Osteocyte (in vitro differentiated cells): ENCODE data around the gene CHTF8. TPM values are rescaled to one million over a fixed set of nuclear protein-coding genes. Genes with fewer than 3 reads are reported as not detected.
"Not testable (repeated sequence)": the region's sequence is repeated elsewhere in the genome, so short reads cannot be mapped to it uniquely, and the experiment has no call there.

Experiments used
- DNase-seq: peaks from one replicate; pipeline ENCODE4 v3.0.0; 2021; ENCODE audit warnings: mixed read lengths; ENCODE audit not compliant: unreplicated experiment; ENCODE audit errors: extremely low spot score
- H3K27ac Mint-ChIP-seq: one replicate; pipeline ENCODE4 v1.8.0; 2021; ENCODE audit warnings: mild to moderate bottlenecking, mixed read lengths; ENCODE audit not compliant: unreplicated experiment
- H3K27me3 Mint-ChIP-seq: one replicate; pipeline ENCODE4 v1.8.0; 2021; ENCODE audit warnings: mixed read lengths; ENCODE audit not compliant: unreplicated experiment
- H3K36me3 Mint-ChIP-seq: one replicate; pipeline ENCODE4 v1.8.0; 2021; ENCODE audit warnings: mixed read lengths; ENCODE audit not compliant: unreplicated experiment
- H3K4me1 Mint-ChIP-seq: one replicate; pipeline ENCODE4 v1.8.0; 2021; ENCODE audit warnings: mixed read lengths; ENCODE audit not compliant: unreplicated experiment
- H3K4me3 Mint-ChIP-seq: one replicate; pipeline ENCODE4 v1.8.0; 2021; ENCODE audit warnings: mild to moderate bottlenecking, moderate library complexity, mixed read lengths; ENCODE audit not compliant: unreplicated experiment
- H3K9me3 Mint-ChIP-seq: one replicate; pipeline ENCODE4 v1.8.0; 2021; ENCODE audit warnings: mixed read lengths; ENCODE audit not compliant: unreplicated experiment
- CTCF ChIP-seq: fragments of 200-600 bp; sonication (generic); IDR thresholded peaks from 2 replicates; pipeline ENCODE4 v1.5.0; 2021; ENCODE audit warnings: antibody characterized with exemption, mild to moderate bottlenecking, moderate library complexity
- total RNA-seq: library from RNA; stranded (reverse); gene quantifications from 2 replicates; pipeline ENCODE4 v1.2.1, GENCODE V29; 2021

Gene CHTF8
- total RNA-seq, 1 donor from 2014 or later: 88.0 TPM

- H3K4me3 Mint-ChIP-seq: no peak overlapping the region
- no peaks in the 10 kb centered on the region for H3K27me3 Mint-ChIP-seq
- peaks cover 45% of the 10 kb centered on the region for H3K36me3 Mint-ChIP-seq
- TF ChIP-seq CTCF: no peak
- DNase-seq: no peak
- no peaks in the 10 kb centered on the region for H3K9me3 Mint-ChIP-seq
- H3K27ac Mint-ChIP-seq: peak overlapping the region; percentile 12
- peaks cover 13% of the 10 kb centered on the region for H3K4me1 Mint-ChIP-seq
These were observed 33.9 kb upstream of the CHTF8 start for GRCh38 chr16:69166221-69166833.

GRCh38 chr16:69165584-69165983 is 33.2 kb upstream of the CHTF8 start:
- DNase-seq: no peak
- Mint-ChIP-seq H3K27me3 (no peaks in the 10 kb centered on the region), H3K36me3 (peaks cover 46% of the 10 kb centered on the region), H3K27ac (no peak overlapping the region), H3K9me3 (no peaks in the 10 kb centered on the region), H3K4me1 (peaks cover 7% of the 10 kb centered on the region), H3K4me3 (no peak overlapping the region)
- no peak for TF ChIP-seq CTCF

GRCh38 chr16:69160192-69160591 is 27.8 kb upstream of the CHTF8 start:
- DNase-seq: no peak
- H3K36me3 Mint-ChIP-seq: peaks cover 48% of the 10 kb centered on the region
- H3K27me3 Mint-ChIP-seq: no peaks in the 10 kb centered on the region
- no peak overlapping the region for H3K27ac Mint-ChIP-seq
- no peaks in the 10 kb centered on the region for H3K9me3 Mint-ChIP-seq
- H3K4me3 Mint-ChIP-seq: no peak overlapping the region
- no peaks in the 10 kb centered on the region for H3K4me1 Mint-ChIP-seq
- no peak for TF ChIP-seq CTCF

DNA sequence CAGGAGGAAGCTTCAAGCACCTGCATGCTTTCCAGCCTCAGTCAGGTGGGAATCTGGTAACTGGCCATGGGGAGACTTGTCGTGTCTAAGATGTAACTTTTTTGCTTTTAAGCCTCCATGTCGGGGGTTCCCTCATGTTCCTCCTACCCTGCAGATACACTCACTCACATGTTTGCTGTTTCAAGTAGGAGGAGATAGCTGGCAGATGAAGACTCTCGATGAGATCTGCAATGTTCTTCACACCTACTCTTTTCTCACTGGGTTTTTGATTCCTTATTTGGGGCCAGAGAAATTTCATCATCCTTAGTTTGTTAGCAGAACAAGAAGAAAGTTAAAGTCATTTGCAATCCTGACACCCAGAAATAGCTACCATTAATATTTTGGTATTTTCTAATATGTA is 24.8 kb upstream of the CHTF8 start:
- Mint-ChIP-seq H3K4me3 (no peak overlapping the region), H3K36me3 (peaks cover 46% of the 10 kb centered on the region), H3K27ac (no peak overlapping the region), H3K27me3 (no peaks in the 10 kb centered on the region), H3K9me3 (no peaks in the 10 kb centered on the region), H3K4me1 (no peaks in the 10 kb centered on the region)
- TF ChIP-seq CTCF: no peak
- no peak for DNase-seq

DNA sequence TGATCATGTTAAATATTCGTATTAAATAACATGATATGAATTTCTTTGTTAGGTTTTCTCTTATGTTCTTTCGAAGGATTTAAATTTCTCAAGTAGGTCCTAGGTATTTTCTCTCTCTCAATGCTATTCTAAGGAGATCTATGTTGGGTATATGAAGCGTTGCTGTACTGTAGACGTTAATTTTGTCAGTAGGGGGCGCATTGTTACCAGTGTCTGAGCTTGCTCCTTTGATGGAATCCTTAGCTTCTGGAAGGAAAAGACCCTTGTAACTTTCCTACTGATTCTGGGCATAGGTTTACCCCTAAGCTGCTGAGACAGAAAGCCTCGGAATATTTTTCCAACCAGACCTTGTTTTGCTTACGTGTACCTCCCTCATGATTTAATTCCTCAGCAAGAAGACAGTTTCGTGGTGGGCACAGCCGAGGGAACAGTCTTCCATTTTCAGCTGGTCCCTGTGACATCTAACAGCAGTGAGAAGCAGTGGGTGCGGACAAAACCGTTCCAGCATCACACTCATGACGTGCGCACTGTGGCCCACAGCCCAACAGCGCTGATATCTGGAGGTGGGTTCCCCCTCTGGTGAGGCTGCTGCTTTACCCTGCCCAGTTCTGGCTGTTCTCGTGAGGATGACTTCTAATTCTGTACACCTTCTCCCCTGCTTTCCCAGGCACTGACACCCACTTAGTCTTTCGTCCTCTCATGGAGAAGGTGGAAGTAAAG is 17.9 kb upstream of the CHTF8 start:
- Mint-ChIP-seq H3K27me3 (no peaks in the 10 kb centered on the region), H3K27ac (no peak overlapping the region), H3K4me3 (no peak overlapping the region), H3K4me1 (no peaks in the 10 kb centered on the region), H3K36me3 (peaks cover 36% of the 10 kb centered on the region), H3K9me3 (no peaks in the 10 kb centered on the region)
- TF ChIP-seq CTCF: peak; percentile 86
- no peak for DNase-seq

DNA sequence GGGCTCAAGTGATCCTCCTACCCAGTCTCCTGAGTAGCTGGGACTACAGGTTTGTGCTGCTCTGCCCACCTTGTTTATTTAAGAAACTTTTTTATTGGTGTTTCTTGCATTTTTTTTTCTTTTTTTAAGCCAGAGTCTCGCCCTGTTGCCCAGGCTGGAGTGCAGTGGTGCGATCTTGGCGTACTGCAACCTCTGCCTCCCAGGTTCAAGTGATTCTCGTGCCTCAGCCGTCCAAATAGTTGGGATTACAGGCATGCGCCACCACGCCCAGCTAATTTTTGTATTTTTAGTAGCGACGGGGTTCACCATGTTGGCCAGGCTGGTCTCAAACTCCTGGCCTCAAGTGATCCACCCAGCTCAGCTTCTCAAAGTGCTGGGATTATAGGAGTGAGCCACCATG is 17.2 kb upstream of the CHTF8 start:
- not testable (repeated sequence) for H3K27ac Mint-ChIP-seq, H3K4me3 Mint-ChIP-seq, H3K9me3 Mint-ChIP-seq, H3K27me3 Mint-ChIP-seq, H3K4me1 Mint-ChIP-seq
- peaks cover 32% of the 10 kb centered on the region for H3K36me3 Mint-ChIP-seq
- peak; percentile 25 for DNase-seq
